ENCODE results near the gene PACRGL.

PACRGL gene

DNA sequence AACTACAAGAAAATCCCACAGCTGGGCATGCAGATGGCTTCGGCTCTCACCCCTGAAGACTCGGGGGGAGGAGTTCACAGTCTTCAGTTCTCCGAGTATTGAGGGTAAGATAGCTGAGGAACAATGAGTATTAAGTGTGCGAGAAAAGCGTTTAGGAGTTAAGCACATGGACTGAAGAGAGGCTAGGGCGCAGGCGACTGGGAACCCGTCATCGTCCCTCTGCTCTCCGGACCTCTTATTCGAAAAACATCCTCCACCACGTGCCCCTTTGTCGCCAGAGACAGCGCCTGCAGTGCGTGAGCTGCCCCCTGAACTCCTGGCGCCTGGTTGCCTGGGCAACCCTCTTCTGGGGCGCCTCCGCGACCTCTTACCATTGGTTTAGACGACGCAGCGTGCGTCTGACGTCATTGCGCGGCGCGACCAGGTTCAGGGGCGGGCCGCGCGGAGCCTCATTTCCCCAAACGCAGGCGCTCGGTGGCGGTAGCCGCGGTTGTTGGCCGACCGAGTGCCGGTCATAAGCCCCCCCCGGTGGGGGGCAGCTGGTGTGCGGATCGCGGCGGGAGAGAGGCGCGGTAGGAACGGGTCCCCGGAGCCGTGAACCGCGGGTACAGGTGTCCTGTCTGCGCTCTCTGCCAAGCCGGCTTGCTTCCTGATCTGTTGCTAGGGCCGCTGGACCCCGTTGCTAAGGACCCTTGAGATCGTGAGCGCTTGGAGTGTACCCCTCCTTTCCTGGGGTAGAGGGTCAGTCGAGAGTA, at the start of gene PACRGL:
PACRGL (plus strand) TSS at position 452 of the 755 bp plus-strand sequence. CDS start 4,024 bp downstream, outside the sequence.
- DNase-seq (ENCODE audit: low read depth, low spot score): peak; percentile 86

DNA sequence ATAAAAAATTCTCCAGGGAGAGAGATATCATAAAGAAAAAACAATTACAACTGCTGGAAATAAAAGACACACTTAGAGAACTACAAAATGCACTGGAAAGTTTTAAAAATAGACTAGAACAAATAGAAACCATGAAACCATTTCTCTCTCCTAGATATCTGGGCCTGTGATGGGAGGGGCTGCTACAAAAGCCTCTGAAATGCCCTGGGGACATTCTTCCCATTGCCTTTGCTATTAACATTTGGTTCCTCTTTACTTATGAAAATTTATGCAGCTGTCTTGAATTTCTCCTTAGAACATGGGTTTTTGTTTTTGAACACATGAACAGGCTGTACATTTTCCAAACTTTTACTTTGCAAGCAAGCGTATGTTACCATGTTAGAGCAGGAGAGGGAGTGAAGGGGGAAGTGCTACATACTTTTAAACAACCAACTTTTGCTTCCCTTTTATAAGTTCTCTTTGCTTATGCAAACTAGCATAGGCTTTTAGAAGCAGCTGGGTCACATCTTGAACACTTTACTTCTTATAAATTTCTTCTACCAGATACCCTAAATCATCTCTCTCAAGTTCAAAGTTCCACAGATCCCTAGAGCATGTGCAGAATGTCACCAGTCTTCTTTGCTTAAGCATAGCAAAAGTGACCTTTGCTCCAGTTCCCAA, 47.9 kb upstream of the PACRGL start:
- DNase-seq (ENCODE audit: low read depth, low spot score): no peak

DNA sequence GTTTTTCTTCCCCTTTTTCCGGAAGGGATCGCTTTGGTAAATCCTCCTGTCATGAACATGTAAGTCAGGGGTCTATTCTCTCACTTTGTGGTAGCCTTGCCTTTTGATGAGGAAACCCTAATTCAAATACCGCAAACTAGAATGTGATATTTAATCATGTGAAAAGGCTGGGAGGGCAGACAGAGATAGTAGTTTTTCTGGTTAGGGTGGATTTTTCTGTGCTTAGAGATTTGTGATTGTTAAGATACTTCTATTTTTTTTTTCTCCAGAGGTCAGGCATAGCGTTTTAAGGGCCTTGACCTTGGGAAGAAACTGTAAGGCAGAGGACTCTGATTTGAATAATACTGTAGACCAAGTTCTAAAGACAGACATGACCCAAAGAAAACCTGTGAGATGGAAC, 41.8 kb upstream of the PACRGL start:
- DNase-seq (ENCODE audit: low read depth, low spot score): no peak

DNA sequence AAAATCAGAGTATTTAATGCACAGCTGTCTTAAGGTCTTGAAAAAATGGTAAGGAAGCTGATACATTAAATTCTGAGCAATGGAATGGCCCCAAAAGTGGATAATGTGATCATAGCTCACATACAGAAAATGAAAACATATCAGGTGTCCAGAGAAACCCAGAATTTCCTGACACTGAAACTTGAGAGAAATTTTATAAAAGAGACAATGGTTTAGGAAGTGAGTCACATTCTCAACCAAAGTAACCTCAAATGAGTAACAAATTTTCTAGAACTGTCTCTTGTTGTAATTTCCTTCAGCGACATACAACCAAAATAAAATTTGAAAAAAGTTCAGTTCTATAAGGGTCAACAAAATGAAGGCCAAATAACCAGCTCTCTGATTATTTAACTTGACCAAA, 37.4 kb upstream of the PACRGL start:
- no peak for DNase-seq (ENCODE audit: low read depth, low spot score)

DNA sequence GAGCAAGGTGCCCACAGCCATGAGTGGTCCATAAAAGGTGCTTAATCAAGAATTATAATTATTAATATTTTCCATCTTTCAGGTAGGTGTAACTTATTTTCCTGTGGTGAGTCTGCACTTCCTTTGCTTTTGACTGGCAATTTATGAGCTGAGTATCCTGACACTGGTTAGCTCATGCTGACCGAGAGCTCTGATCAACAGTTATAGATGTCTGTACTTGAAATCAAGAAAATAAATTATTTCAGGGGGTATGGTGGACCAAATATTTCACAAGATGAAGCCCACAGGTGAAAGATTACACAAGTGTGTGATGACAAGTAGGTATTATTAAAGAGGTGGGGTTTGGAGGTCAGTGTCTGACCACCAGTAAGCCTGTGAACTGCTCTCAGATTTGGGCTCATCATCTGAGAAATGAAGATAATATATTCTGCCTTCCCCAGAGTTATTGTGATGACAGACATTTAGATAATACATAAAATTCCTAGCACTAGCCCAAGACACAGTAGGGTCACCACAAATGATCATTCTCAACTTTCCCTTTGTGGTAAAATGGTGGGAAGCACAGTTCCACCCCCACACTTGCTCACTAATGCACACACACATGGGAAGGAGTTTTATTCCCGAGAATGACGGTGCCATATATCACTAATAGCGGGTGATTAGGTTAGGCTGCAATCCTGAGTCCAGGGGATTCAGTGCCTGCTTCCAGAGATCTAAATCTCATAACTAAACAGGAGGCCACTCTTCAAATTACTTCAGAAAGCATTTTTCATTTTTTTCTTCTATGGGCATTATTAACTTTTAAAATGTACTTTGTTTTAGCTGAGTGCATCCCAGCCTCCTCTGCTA, 34.0 kb upstream of the PACRGL start:
- no peak for DNase-seq (ENCODE audit: low read depth, low spot score)

DNA sequence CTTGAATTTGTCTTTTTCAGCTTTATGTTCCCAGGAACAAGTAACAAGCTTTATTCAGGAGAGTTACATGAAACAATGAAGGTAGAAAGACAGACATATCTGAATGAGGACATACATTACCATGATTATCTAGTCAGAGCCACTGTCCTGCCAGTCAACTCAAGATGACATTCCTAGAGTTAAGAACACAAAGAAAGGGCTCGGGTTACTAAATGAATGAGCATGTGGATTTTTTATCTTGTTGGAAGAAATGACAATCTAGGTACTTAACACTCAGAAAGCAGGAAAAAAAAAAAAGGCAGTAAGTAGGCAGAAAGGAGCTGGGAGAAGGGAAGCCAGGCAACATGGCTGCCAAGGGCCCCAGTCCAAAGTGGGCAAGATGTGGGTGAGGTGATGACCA, 28.0 kb upstream of the PACRGL start:
- DNase-seq (ENCODE audit: low read depth, low spot score): no peak

DNA sequence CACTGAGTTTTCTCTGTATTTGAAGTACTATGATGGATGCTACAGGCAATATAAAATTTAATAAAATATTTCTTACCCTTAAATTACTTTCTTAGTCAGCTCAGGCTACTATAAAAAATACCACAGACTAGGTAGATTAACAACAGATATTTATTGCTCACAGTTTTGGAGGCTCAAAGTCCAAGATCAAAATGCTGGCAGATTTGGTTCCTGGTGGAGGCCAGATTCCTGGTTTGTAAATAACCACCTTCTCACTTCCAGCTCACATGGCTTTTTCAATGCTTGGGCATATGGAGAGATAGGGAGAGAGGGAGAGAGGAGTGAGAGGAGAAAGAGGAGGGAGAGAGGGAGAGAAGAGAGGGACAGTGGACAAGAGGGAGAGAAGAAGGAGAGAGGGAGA, 24.5 kb upstream of the PACRGL start:
- DNase-seq (ENCODE audit: low read depth, low spot score): no peak

DNA sequence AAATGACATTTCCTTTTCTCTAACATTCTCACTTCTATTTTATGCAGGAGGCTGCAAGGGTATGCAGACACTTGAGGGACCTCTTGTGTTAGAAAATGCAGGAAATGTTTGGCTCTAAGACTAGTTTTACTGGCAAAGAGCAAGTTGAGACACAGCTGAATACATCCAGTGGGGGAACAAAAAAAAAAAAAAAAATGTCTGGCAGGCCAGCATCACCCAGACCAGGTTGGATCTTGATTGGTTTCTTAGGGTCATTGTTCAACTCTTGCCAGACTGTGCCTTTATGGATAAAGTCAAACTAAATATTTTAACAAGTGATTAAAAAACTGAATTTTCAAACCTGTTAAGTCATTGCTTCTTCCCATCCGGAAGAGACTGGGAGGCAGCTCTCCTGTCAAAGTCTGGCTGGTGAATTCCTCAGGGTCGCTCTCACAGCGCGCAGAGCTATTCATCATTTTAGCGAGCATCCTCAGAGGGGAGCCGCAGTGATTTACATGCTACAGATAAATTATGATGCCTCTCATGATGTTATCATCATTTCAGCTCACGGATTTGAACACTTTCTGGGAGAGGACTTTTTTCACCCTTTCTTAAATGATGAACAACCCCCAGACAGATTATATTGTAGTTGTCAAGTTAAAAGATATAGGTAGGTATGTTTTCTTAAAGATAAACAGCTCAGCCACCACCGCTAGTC, 23.6 kb upstream of the PACRGL start:
- DNase-seq (ENCODE audit: low read depth, low spot score): no peak

DNA sequence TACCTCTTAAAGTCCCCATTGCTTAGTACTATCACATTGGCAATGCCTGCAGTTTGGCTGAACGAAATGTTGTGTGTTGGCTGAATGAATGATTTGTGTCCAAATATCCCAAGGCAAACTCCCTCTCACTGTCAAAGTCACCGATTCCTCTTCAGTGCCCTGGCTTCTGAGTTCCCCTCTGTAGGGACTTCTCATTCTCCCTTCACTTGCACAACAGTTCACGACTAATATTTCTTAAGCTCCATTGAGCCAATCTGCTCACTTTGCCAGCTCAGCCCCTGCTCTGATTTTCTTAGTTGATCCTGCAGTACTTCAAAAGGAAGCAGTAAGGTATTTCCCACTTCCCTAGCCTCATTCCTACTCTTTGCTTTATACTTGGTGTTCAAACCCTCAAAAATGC, 21.9 kb upstream of the PACRGL start:
- DNase-seq (ENCODE audit: low read depth, low spot score): no peak

DNA sequence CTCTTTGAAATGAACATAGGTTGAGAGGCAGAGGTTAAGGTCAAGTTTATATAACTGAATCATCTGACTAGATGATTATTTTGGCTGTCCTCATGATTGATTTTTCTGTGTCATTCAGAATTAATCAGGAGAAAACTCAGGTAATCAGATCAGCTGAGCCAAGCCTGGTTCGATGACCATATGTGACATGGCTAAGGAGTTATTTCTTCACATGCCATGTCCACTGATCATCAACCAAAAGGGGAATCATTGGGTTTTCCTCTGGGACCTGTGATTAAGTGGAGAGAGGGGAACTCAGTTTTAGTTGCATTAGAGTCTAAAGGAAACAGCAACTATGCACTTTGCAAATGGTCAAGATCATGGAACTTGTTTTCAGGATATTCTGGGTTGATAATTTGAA, 20.3 kb upstream of the PACRGL start:
- no peak for DNase-seq (ENCODE audit: low read depth, low spot score)

DNA sequence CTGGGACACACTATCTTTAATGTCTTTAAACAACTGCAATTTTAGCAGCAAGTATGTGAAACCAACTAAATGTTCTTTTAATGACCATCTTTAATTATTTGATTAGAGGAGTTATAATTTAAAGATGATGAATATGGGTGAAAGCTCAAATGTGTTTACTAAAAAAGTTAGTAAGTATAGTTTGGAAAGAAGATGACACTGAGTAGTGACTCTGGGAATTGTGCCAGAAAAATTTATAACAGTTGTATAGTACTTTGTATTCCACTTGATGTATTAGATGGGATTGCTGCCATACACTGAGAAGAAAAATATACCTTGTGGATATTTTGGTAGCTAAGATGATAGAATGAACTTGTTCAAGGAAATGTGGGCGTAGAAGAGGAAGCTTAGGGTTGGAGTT, 19.5 kb upstream of the PACRGL start:
- no peak for DNase-seq (ENCODE audit: low read depth, low spot score)

DNA sequence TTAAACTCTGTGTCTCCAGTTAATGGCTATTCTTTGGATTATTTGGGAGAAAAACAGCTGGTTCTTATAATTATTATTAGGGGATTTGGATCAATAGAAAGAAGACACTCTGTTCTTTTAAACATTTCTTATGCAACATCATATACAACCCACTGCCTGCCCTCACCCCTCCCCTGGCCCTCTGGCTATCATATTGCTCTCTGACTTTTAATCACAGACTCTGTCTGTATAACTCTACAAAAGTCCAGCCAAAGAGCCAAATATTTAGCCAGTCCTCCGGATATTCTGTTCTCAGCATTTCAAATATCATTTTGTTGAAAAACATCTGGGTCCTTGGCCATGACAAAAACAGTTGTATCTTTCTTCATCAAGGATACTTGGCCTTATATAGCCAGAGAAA, 19.0 kb upstream of the PACRGL start:
- no peak for DNase-seq (ENCODE audit: low read depth, low spot score)

DNA sequence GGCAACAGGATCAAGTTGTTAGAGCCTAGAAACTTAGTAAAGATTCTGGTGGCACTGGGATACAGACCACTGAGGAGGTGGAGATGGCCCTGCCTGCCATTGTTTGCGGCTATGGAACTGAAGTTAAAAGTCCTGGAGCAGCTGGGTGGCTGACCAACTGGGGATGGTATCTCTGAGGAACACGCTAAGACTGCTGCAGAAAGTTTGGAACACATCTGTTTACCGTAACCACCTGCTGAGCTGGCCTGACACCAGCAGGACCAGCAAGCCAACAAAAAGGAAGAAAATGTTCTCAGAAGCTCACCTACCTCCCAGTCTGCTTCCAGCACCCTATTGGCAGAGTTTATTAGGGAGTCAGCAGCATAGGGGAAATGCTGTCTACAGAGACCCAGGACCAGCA, 17.4 kb upstream of the PACRGL start:
- no peak for DNase-seq (ENCODE audit: low read depth, low spot score)

DNA sequence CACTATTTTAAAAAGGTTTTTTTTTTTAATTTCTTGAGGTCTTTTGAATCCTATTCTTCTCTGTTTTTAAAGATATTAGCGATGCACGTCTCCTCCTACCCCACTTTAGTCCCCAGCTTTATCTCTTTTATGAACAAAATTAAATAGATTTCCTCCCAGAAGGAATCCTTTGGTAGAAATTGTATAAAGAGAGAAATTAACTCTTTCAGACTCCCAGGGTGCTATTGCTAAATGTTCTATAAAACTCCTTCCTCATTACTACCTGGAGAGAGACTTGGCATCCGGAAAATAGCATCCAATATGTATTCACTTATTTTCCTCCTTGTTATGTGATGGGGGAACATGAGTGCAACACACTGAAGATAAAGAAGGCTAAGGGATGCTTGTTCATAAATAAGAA, 16.5 kb upstream of the PACRGL start:
- DNase-seq (ENCODE audit: low read depth, low spot score): no peak

DNA sequence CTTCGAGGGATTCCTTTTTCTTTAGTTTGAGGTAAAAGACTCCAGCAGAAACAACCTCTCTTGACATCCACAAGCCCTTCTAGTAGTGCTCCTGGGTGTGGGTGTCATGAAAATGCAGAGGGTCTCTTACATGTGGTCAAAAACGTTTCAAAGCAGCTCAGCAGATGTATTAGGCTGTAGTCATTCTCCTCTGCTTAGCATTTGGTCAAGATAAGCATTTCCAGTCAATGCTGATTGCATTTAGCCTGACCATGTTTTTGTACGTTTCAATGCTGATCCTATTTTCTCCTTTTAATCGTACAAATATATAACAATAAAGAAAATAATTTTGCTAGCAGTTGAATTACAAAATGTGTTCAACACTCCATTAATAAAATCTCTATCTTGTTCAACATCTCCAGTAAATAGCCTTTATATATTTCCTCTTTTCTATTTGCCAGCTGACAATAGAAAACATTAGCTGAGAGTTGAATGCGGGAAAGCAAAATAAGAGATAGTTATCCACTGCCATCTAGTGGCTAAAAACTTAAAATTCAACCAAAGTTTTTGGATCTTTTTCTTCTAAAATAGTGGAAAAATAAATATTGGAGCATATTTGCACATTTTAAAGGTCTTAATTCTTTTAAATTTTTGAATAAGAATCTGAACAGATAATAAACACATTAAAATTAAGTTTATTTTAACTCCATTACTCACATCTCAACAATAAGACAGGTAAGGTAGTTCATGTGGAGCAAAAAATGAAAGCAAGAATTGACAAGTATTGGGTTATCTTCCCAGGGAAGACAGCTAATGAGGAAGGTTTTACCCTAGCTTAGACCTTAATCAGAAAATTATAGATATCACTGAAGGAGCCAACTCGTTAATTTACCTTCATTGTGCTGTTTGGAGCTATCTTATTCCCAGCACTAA, 15.2 kb upstream of the PACRGL start:
- no peak for DNase-seq (ENCODE audit: low read depth, low spot score)

DNA sequence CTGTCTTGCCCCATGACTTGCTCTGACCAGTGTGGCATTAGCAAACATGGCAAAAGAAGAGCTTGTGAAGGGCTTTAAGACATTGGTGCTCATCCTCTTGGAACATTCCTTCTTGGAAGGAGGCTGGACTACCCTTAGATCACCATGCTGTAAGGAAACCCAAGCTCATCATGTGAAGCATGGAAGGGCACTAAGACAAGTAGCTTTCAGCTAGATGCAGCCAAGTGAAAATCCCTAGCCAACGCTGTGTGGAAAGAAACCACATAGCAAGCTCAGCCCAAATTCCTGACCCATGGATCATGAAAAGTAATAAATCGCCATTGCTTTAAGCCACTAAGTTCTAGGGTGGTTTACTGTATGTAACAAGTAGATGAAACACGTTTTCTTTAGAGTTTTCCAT, 12.4 kb upstream of the PACRGL start:
- DNase-seq (ENCODE audit: low read depth, low spot score): no peak

DNA sequence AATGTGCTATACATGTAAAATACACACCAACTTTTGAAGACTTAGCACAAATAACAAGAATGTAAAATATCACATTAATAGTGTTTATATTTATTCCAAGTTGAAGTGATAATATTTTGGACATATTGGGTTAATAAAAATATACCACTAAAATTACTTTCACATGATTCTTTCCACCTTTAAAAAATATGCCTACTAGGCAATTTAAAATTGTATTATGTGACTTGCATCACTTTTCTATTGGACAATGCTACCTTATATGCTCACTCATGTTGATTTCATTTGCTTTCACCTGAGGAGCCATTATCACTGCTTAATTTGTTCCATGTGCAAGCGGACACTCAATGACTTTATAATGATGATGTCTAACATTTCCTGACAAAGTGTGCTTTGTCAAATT, 3.4 kb upstream of the PACRGL start:
- DNase-seq (ENCODE audit: low read depth, low spot score): no peak

DNA sequence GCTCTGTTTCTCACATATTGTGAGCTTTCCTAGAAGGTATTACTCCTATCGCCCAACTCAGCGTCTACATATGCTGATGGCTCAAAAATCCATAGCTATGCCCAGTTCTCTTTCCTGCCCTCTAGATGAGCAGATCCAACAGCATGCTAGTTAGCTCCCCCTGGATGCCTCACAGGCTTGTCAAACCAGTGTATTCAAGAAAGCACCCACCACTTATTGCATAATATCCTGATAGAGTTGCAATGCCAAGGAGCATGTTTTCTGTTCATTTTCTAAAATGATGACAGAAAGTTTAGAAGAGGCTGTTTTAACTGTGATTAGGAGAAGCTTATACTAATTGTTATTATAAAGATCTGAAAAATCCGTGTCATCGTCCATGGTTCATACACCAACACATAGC, 1.9 kb upstream of the PACRGL start:
- DNase-seq (ENCODE audit: low read depth, low spot score): no peak

DNA sequence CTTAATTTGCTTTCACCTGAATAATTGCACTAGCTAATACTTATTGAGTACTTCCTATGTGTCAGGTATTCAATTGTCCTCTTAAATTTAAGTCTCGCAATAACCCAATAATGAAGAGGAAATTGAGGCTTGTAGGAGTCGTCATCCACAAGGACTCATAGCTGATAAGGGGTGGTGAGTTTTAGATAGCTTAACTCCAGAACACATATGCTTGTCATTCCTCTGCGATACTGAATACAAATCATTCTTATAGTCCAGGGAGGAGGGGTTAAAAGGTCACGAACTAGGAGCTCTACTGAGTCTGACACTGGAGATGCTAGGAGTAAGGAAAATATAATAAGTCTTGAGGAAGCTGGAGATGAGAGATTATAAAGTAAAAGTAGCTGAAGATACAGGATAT, 1.4 kb upstream of the PACRGL start:
- no peak for DNase-seq (ENCODE audit: low read depth, low spot score)

DNA sequence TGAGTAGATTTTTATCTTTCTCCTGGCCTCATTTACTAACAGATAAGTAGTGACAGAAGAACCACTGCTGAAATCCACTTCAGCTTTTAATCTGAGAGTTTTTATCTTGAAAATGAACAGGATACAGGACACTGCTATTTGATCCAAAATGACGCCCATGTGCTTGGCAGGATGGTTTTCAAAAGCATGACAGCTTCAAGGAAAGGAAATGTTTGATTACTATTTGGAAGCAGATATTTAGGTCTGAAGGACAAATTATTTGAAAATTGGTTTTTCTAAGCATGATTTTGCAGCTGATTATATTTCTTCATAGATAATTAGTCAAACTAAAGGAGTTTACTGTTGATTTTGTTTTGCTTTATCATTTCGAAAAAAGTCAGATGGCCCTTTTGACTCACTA, 11.1 kb downstream of the PACRGL start:
- DNase-seq (ENCODE audit: low read depth, low spot score): no peak

DNA sequence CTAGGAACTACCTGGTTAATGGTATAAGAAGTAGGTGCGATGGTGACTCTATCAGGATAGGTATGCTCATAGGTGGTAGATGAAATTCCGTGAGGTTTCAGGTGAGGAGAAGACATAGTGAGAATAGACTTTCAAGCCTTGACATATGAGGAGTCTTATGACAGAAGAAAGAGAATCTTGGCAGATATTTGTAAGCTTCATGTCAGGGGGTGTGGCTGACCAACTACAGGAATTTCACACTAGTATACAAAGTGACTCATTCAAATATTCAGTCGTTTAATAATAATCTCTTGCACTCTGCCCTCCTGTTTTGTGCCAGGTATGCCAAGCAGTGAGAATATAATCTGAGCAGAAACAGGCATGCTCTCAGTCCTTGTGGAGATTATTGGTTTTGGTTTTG, 22.8 kb downstream of the PACRGL start:
- DNase-seq (ENCODE audit: low read depth, low spot score): no peak

All from activated naive CD8-positive, alpha-beta T cell treated with anti-CD3 and anti-CD28 coated beads, Interleukin-2, amount 50 U/mL, for 16 hours (primary cell).